Progenitor cell of endocrine pancreas (in vitro differentiated cells): Measurements from ENCODE around the gene TTL. TPM values are rescaled to one million over a fixed set of nuclear protein-coding genes. Genes with fewer than 3 reads are reported as not detected.

Source experiments
- DNase-seq: peaks from one replicate; pipeline ENCODE4 v3.0.0; 2021; ENCODE audit warnings: low spot score; ENCODE audit not compliant: unreplicated experiment
- H3K27ac Mint-ChIP-seq: 2 replicates; pipeline ENCODE4 v1.8.0; 2021; ENCODE audit warnings: mild to moderate bottlenecking, moderate library complexity, mixed read lengths
- H3K27me3 Mint-ChIP-seq: 2 replicates; pipeline ENCODE4 v1.8.0; 2021; ENCODE audit warnings: mixed read lengths
- H3K36me3 Mint-ChIP-seq: 2 replicates; pipeline ENCODE4 v1.8.0; 2022; ENCODE audit warnings: mixed read lengths; ENCODE audit not compliant: insufficient read depth
- H3K4me1 Mint-ChIP-seq: 2 replicates; pipeline ENCODE4 v1.8.0; 2021; ENCODE audit warnings: low read depth, mixed read lengths
- H3K4me3 Mint-ChIP-seq: 2 replicates; pipeline ENCODE4 v1.8.0; 2021; ENCODE audit warnings: low read depth, mild to moderate bottlenecking, moderate library complexity, mixed read lengths
- H3K9me3 Mint-ChIP-seq: 2 replicates; pipeline ENCODE4 v1.8.0; 2021; ENCODE audit warnings: low read depth, mixed read lengths
- CTCF ChIP-seq: fragments of 200-600 bp; sonication (generic); IDR thresholded peaks from one replicate; pipeline ENCODE4 v1.5.0; 2021; ENCODE audit warnings: antibody characterized with exemption, mild to moderate bottlenecking; ENCODE audit not compliant: unreplicated experiment
- total RNA-seq: library from RNA; stranded (reverse); gene quantifications from 2 replicates; pipeline ENCODE4 v1.2.1, GENCODE V29; 2021

TTL gene
- total RNA-seq, 1 donor from 2014 or later = 35.9 TPM

DNA sequence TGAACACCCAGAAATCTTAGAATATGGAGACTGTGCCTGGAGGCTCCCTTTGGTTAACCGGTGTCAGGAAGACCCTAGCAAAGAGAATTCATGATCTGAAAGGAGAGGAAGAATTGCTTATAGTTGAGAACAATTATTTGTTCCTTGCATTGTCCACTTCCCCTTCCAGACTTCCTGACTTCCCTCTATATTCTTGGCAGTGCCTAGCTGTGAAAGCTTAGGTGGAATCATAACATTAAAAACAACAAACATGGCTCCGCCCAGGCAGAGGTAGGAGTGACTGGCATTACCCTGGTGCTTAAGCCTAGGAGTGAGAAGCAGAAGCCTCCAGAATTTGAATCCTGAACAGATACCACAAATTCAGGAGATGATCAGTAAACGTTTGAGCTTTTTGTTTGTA lies 1.9 kb downstream of the TTL start:
- Mint-ChIP-seq H3K27me3 (peaks cover 6% of the 10 kb centered on the region), H3K4me3 (no peak overlapping the region), H3K27ac (no peak overlapping the region), H3K36me3 (peaks cover 4% of the 10 kb centered on the region), H3K4me1 (peaks cover 20% of the 10 kb centered on the region), H3K9me3 (no peaks in the 10 kb centered on the region)
- DNase-seq = no peak
- no peak for TF ChIP-seq CTCF

- peaks cover 4% of the 10 kb centered on the region for H3K36me3 Mint-ChIP-seq
- no peak for DNase-seq
- H3K4me3 Mint-ChIP-seq = no peak overlapping the region
- H3K4me1 Mint-ChIP-seq = peaks cover 16% of the 10 kb centered on the region
- no peaks in the 10 kb centered on the region for H3K9me3 Mint-ChIP-seq
- H3K27me3 Mint-ChIP-seq = peaks cover 3% of the 10 kb centered on the region
- no peak overlapping the region for H3K27ac Mint-ChIP-seq
- TF ChIP-seq CTCF = no peak
Observed at GRCh38 chr2:112485849-112486248, 3.9 kb downstream of the TTL start.

- H3K4me1 Mint-ChIP-seq = peaks cover 13% of the 10 kb centered on the region
- peaks cover 4% of the 10 kb centered on the region for H3K36me3 Mint-ChIP-seq
- no peak for TF ChIP-seq CTCF
- no peak overlapping the region for H3K27ac Mint-ChIP-seq
- H3K27me3 Mint-ChIP-seq = peaks cover 3% of the 10 kb centered on the region
- DNase-seq = no peak
- H3K4me3 Mint-ChIP-seq = no peak overlapping the region
- no peaks in the 10 kb centered on the region for H3K9me3 Mint-ChIP-seq
Observed at GRCh38 chr2:112486895-112487294, 4.9 kb downstream of the TTL start.

GRCh38 chr2:112487444-112487961 lies 5.5 kb downstream of the TTL start:
- peaks cover 4% of the 10 kb centered on the region for H3K36me3 Mint-ChIP-seq
- H3K9me3 Mint-ChIP-seq = no peaks in the 10 kb centered on the region
- no peak overlapping the region for H3K27ac Mint-ChIP-seq
- peaks cover 3% of the 10 kb centered on the region for H3K27me3 Mint-ChIP-seq
- DNase-seq = no peak
- H3K4me3 Mint-ChIP-seq = no peak overlapping the region
- H3K4me1 Mint-ChIP-seq = peaks cover 11% of the 10 kb centered on the region
- no peak for TF ChIP-seq CTCF

- no peak for TF ChIP-seq CTCF
- H3K36me3 Mint-ChIP-seq = peaks cover 4% of the 10 kb centered on the region
Observed at GRCh38 chr2:112488201-112488600, 6.2 kb downstream of the TTL start.

More at GRCh38 chr2:112488201-112488600, 6.2 kb downstream of the TTL start:
- no peak overlapping the region for H3K27ac Mint-ChIP-seq
- H3K4me3 Mint-ChIP-seq = no peak overlapping the region
- H3K9me3 Mint-ChIP-seq = no peaks in the 10 kb centered on the region
- DNase-seq = no peak
- peaks cover 2% of the 10 kb centered on the region for H3K27me3 Mint-ChIP-seq
- H3K4me1 Mint-ChIP-seq = peaks cover 6% of the 10 kb centered on the region
